ENCODE results near the gene ARHGEF4. TPM values are rescaled to one million over a fixed set of nuclear protein-coding genes. Genes with fewer than 3 reads are reported as not detected.

Gene ARHGEF4
- total and polyA plus RNA-seq, 7 donors: 1.7 to 32.4 (median 17.2) TPM; not detected in 1

GRCh38 chr2:130972410-130972809 is 135.7 kb downstream of the ARHGEF4 start:
- 16 to 58% methylated on average over 1 of the region's 1 CpG for WGBS, 2 donors
- TF ChIP-seq POLR2AphosphoS5 (IDR thresholded peaks at IDR 0.05) (no peak), EP300 (IDR thresholded peaks at IDR 0.05) (no peak), POLR2A (IDR thresholded peaks at IDR 0.05) (no peak)
- TF ChIP-seq, protein P1, sequence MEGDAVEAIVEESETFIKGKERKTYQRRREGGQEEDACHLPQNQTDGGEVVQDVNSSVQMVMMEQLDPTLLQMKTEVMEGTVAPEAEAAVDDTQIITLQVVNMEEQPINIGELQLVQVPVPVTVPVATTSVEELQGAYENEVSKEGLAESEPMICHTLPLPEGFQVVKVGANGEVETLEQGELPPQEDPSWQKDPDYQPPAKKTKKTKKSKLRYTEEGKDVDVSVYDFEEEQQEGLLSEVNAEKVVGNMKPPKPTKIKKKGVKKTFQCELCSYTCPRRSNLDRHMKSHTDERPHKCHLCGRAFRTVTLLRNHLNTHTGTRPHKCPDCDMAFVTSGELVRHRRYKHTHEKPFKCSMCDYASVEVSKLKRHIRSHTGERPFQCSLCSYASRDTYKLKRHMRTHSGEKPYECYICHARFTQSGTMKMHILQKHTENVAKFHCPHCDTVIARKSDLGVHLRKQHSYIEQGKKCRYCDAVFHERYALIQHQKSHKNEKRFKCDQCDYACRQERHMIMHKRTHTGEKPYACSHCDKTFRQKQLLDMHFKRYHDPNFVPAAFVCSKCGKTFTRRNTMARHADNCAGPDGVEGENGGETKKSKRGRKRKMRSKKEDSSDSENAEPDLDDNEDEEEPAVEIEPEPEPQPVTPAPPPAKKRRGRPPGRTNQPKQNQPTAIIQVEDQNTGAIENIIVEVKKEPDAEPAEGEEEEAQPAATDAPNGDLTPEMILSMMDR (IDR thresholded peaks at IDR 0.05): no peak
- no peak overlapping the region for H3K4me3 ChIP-seq

DNA sequence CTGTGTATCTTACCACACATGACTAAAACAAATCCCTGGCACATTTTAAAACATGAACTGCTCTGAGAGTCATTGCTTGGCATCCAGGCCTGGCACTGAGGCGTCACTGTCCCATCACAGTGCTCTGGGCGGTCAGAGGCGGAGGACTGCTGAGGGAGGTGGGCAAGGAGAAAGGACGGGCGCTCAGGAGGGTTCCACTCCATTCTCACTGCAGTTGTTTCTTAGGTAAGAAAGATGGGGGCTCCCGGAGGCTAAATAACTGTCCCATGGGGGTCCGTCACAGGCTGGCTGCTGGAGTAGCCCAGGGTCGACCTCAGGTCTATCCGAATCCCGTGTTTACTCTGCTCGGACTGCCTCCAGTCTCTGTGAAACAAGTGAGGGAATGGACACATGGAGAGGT is 139.0 kb downstream of the ARHGEF4 start:
- Histone ChIP-seq H3K4me3 (no peak overlapping the region), H3K9me3 (no peaks in the 10 kb centered on the region), H3K36me3 (no peaks in the 10 kb centered on the region), H3K4me1 (no peaks in the 10 kb centered on the region), H3K27ac (no peak overlapping the region), H3K27me3 (no peaks in the 10 kb centered on the region)
- 83 to 87% methylated on average over 11 of the region's 11 CpGs for WGBS, 2 donors
- intact Hi-C loops (cut with DNase I): no loop called here
- TF ChIP-seq, protein P1 (IDR thresholded peaks at IDR 0.05): no peak
- no peak for TF ChIP-seq POLR2A (IDR thresholded peaks at IDR 0.05)
- no peak for TF ChIP-seq EP300 (IDR thresholded peaks at IDR 0.05)
- TF ChIP-seq POLR2AphosphoS5 (IDR thresholded peaks at IDR 0.05): no peak
- no peak for DNase-seq

More at GRCh38 chr2:130972410-130972809, 135.7 kb downstream of the ARHGEF4 start:
- Histone ChIP-seq H3K27ac (no peak overlapping the region), H3K27me3 (no peaks in the 10 kb centered on the region), H3K36me3 (no peaks in the 10 kb centered on the region), H3K4me1 (no peaks in the 10 kb centered on the region), H3K9me3 (no peaks in the 10 kb centered on the region)
- intact Hi-C loops (cut with DNase I): no loop called here
- no peak for DNase-seq

DNA sequence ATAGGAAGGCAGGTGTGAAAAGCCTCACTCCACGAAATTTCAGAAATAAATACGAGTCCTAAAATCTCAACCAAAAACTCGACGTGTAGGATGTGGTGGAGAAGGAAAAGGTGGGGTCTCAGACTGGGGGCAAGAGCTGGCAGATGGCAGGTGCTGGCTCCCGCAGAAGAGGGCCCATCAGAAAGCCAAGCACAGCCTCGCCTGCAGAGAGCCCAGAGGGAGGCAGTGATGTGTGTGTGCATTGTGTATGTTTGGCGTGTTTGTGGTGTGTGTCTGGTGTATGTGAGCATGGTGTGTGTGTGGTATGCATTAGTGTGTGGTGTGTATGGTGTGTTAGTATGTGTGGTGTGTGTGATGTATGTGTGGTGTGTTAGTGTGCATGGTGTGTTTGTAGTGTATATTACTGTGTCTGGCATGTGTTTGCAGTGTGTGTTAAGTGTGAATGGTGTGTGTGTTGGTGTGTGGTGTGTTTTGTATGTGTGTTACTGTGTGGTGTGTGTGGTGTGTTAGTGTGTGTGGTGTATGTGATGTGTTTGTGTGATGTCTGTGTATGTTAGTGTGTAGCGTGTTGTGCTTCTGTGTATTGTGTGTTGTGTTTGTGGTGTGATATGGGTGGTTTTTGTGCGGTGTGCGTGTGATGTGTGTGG is 140.0 kb downstream of the ARHGEF4 start:
- intact Hi-C loops (cut with DNase I): no loop called here
- no peak overlapping the region for H3K4me3 ChIP-seq
- WGBS, 2 donors: 87 to 95% methylated on average over 10 of the region's 10 CpGs
- no peaks in the 10 kb centered on the region for H3K9me3 ChIP-seq
- no peaks in the 10 kb centered on the region for H3K36me3 ChIP-seq
- TF ChIP-seq POLR2A (IDR thresholded peaks at IDR 0.05) (no peak), POLR2AphosphoS5 (IDR thresholded peaks at IDR 0.05) (no peak), EP300 (IDR thresholded peaks at IDR 0.05) (no peak)
- TF ChIP-seq, protein P1 (IDR thresholded peaks at IDR 0.05): no peak
- DNase-seq: no peak
- no peaks in the 10 kb centered on the region for H3K27me3 ChIP-seq
- H3K4me1 ChIP-seq: no peaks in the 10 kb centered on the region
- H3K27ac ChIP-seq: no peak overlapping the region

DNA sequence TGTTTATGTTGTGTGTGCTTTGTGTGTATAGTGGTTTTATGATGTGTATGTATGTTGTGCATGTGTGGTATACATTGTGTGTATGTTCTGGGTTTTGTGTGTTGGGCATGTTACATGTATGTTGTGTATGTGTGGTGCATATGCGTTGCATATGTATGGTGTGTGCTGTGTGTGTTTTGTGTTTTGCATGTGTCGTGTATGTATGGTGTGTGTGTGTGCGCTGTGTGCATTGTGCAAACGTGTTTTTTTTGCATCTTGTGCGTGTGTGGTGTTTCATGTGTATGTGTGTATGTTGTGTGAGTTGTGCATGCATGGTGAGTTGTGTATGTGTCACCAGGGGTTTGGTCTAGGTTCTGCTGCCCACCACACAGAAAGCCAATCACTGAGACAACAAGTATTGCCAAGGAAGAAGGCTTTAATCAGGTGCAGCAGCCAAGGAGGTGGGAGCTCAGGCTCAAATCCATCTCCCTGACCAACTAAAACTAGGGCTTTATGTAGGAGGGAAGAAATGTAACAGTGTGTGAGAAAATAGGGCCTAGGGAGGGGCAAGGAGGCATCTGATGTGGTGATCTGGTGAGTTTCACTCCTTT is 140.8 kb downstream of the ARHGEF4 start:
- H3K9me3 ChIP-seq: no peaks in the 10 kb centered on the region
- no peak for DNase-seq
- no peak overlapping the region for H3K27ac ChIP-seq
- WGBS, 2 donors: 96 to 97% methylated on average over 5 of the region's 5 CpGs
- intact Hi-C loops (cut with DNase I): no loop called here
- no peak overlapping the region for H3K4me3 ChIP-seq
- TF ChIP-seq POLR2A (IDR thresholded peaks at IDR 0.05) (no peak), EP300 (IDR thresholded peaks at IDR 0.05) (no peak), POLR2AphosphoS5 (IDR thresholded peaks at IDR 0.05) (no peak)
- TF ChIP-seq, protein P1 (IDR thresholded peaks at IDR 0.05): no peak
- no peaks in the 10 kb centered on the region for H3K4me1 ChIP-seq
- H3K27me3 ChIP-seq: no peaks in the 10 kb centered on the region
- H3K36me3 ChIP-seq: no peaks in the 10 kb centered on the region

Measured in sigmoid colon (tissue), 7 donors.